Amniotic epithelial cell (primary cell): Measurements from ENCODE around the gene PCCA.
A peak's percentile ranks its signal among the peaks of the same experiment; 100 is the strongest.
"Not testable (repeated sequence)": the region's sequence is repeated elsewhere in the genome, so short reads cannot be mapped to it uniquely, and the experiment has no call there.

Experiments used
- DNase-seq: peaks from one replicate; pipeline ENCODE4 v3.0.0-alpha.2; 2010; ENCODE audit warnings: low read depth

PCCA gene

DNA sequence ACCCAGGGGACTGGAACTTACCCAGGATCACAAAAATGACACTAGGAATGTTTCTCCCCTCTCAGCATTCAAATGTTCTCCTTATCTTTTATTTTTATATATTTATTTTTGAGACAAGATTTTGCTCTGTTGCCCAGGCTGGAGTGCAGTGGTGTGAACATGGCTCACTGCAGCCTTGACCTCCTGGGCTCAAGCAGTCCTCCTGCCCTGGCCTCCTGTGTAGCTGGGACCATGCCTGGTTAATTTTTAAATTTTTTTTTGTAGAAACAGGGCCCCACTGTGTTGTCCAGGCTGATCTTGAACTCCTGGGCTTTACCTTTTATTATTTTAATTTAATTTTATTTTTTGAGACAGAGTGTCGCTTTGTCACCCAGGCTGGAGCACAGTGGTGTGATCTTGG is 108.2 kb downstream of the PCCA start:
- no peak for DNase-seq

- no peak for DNase-seq
These were observed 108.9 kb downstream of the PCCA start for GRCh38 chr13:100197591-100198365.

DNA sequence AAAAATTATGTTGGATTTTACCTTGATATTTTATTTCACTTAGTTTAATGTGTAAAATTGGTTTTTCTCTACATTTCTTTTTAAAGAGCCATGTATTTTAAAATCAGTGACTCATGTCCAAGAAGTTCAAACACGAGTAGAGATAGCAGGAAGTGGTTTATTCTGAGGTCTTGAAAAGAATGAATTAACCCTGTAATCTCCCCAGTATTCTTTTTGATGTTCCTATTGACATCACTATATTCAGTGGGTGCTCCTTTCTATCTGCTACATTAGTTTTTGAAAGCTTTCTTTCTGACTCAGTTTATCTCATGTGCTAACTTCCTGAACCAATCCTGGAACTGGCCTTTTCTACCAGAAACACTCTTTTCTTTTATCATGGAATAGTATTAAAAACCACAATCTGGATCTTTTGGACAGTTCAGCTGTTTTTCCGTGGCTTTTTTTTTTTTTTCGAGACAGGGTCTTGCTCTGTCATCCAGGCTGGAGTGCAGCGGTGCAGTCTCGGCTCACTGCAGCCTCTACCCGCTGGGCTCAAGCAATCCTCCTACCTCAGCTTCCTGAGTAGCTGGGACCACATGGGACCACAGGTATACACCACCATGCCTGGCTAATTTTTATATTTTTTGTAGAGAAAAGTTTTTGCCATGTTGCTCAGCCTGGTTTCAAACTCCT is 114.9 kb downstream of the PCCA start:
- peak; percentile 78 for DNase-seq

DNA sequence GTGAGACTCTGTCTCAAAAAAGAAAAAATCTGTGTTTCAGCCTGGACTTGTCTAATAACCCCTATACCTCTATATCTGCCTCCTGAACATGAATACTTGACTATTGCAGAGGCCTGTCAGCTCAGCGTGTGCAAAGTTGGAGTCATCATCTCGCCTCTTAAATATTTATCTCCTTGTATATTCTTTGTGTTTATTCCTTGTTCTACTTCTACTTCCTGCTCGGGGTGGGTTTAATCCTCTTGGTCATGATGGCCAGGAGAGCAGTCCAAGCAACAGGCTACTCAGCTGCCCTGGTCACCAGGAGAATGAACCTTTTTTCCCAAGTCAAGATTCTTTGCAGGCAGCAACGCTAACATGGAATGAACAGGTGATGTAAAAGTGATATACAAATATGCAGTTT is 119.1 kb downstream of the PCCA start:
- DNase-seq, result no peak

DNA sequence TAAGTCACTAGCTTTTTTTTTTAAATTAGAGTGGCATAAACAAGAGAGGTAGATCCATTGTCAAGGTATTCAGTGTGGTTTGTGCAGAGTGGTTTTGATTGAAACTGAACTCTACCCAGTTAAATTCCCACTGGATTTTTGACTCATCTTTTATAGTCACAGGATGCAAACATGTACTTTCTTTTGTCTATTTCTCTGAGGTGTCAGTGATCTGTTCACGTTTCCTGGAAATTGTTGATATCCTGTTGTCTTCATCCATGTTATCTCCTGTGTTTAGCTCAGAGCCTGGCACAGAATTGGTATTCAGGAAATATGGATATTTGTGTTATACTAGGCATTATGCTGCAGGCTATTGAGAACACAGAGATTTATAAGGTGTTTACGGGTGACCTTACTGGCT is 119.7 kb downstream of the PCCA start:
- no peak for DNase-seq

DNA sequence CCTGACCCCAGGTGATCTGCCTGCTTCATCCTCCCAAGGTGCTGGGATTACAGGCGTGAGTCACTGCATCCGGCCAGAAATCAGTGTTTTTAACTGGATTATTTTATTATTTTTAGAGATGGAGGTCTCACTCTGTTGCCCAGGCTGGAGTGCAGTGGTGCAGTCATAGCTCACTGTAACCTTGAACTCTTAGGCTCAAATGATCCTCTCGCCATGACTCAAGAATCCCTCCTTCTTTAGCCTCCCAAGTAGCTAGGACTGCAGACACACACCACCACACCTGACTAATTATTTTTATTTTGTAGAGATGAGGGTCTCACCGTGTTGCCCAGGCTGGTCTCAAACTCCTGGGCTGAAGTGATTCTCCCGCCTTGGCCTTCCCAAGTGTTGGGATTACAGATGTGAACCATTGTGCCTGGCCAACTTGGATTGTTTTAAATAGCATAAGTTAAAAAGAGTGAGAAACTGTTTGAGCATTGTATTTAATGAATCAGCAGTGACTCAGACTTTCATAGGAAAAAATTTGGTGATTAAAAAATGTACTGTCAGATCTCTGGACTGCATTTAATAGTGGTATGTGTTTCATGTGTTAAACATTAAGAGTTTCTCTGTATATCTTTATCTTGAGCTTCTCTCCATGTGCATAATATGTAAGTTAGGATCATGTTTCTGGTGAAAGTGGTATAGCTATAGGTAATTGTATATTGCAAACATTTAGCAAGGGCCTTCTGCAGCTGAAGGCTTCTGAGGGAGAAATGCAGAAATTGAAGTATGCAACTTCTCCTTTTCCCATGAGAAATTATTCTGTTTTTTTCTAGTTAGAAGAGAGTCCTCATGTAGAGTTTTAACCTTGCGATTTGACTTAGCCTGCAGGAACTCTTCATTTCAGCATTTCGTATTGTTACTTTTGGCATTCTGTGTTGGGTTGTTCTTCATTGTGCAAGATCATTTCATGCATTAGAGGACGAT is 121.2 kb downstream of the PCCA start:
- DNase-seq, result peak; percentile 42

DNA sequence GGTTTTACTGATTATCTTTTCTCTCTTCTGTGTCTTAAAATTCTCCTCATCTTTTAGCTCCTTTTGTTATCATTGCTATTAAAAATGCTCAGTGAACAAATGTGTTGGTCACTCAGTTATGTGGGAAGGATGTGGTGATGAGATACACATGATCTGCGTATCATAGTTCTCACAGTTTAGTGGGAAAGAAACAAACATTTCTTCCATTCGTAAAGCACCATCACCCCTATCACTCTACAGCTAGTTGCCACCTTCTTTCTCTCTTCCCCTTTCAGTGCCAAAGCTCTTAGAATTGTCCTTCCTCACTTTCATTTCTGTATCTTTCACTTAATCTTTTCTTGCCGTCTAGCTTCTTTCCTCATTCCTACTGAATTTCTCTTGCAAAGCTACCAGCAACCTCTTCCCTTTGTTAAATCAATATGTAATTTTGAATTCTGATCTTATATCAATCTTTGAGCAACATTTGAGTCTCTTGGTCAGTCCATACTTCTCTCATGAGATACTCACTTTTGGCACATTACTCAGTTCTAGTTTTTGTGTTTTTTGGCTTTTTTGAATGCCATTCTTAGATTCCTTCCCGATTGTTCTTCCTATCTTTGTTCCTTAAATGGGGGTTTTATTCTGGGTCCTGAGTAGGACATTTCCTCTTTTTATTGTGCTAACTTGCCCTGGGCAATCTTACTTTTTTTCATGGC is 122.3 kb downstream of the PCCA start:
- peak; percentile 44 for DNase-seq

DNA sequence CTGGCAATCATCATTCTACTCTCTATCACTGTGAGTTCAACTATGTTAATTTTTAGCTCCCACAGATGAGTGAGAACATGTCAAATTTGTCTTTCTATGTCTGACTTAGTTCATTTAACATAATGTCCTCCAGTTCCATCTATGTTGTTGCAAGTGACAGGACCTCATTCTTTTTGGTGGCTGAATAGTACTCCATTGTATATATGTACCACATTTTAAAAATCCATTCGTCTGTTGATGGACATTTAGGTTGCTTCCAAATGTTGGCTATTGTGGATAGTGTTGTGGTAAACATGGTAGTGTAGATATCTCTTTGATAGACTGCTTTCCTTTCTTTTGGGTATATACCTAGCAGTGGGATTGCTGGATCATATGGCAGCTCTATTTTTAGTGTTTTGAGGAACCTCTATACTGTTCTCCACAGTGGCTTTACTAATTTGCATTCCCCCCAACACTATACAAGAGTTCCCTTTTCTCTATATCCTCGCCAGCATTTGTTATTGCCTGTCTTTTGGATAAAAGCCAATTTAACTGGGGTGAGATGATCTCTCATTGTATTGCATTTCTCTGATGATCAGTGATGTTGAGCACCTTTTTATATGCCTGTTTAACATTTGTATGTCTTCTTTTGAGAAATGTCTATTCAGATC is 124.1 kb downstream of the PCCA start:
- DNase-seq, result no peak

DNA sequence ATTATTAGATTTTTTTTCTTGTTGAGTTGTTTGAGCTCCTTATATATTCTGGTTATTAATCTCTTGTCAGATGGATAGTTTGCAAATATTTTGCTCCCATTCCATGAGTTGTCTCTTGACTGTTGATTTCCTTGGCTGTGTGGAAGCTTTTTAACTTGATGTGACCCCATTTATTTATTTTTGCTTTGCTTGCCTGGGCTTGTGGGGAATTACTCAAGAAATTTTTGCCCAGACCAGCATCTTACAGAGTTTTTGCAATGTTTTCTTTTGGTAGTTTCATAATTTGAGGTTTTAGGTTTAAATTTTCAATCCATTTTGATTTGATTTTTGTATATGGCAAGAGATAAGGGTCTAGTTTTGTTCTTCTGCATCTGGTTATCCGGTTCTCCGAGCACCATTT is 124.7 kb downstream of the PCCA start:
- no peak for DNase-seq

DNA sequence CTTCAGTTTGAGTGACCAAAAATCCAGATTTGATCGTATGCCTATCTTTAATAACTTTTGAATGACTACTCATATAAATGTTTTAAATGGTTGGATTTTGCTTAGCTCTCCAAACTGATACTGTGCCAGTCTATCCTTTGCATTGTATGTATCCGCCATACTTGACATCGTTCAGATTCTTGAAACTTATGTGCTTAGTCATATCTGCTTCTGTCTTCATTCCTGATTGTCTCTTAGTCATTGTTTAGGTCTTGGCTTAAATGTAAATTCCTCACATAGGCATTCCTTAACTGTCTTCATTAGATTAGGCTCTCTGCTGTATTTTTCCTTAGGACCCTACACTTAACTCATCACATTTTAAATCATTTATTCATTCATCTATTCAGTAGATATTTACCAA is 126.0 kb downstream of the PCCA start:
- DNase-seq, result peak; percentile 86

GRCh38 chr13:100221166-100221565 is 132.3 kb downstream of the PCCA start:
- no peak for DNase-seq

GRCh38 chr13:100223966-100224530 is 135.2 kb downstream of the PCCA start:
- not testable (repeated sequence) for DNase-seq

DNA sequence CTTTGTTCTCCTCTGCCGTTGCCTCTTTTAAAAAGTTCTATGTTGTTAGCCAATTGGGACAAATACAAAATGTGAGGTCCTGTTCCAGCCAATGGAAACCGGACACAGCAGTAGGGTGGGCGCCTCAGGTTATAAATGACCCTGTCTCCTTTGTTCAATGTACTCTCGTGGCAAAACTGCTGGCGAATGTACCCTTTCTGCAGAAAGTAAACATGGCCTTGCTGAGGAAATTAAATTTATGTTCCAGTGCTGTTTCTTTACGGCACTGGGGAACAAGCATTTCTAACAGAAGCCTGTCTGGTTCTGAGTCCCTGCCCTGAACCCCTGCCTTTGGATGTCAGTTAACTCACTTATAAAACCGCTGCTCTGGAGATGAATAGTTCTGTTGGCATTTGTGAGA is 140.7 kb downstream of the PCCA start:
- DNase-seq, result no peak

DNA sequence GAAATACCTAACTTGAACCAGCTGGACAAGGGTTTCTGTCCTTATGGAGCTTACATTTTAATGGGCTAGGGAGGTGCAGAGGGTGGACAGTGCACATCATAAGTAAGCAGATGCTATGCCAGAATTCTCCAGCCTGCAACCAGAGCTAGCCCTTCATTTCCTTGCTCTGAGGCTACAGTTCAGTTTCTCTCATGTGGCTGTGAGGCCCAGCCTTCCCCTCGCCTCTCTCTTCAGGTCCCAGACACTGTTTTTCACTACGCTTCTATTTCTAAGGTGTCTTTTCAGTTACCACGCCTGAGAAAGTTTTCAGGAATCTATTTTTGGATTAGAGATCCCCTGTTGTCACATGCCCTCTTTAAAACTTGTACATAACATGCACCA is 141.9 kb downstream of the PCCA start:
- DNase-seq, result no peak

DNA sequence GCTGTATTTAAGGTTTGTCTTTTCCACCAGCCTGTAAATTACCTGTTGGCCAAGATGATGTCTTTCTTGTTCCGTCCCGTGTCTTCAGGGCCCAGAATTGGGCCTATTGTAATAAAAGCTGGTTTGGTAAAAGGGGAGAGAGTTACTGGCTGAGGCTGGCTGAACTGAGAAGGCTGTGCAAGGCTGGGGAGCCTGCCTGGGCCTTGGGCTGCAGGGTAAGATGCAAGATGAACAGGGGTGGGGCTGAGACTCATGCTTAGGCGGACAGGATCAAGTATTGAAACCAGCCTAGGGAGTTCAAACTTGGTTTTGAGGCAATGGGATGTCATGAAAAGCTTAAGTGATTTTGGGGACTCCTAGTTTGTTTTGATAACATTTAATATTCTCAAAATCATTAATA is 142.3 kb downstream of the PCCA start:
- no peak for DNase-seq

DNA sequence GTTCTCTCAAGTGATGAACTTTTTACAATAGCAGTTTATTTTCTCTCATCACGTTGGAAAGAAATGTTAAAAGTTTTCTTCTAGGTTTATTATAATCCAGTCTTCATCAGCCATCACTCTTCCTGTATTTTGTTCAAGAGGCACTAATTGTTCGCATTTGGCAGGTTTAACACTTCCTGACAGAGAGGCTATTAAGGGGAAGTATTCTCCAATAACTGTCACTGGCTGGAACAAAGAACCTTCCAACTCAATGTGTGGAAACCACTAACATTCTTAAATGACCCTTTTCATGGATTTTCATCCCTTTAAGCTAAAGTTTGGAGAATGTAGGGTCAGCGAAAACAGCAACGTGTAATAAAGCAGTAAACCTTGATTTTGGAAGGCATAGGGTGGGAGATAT is 145.1 kb downstream of the PCCA start:
- DNase-seq, result no peak

DNA sequence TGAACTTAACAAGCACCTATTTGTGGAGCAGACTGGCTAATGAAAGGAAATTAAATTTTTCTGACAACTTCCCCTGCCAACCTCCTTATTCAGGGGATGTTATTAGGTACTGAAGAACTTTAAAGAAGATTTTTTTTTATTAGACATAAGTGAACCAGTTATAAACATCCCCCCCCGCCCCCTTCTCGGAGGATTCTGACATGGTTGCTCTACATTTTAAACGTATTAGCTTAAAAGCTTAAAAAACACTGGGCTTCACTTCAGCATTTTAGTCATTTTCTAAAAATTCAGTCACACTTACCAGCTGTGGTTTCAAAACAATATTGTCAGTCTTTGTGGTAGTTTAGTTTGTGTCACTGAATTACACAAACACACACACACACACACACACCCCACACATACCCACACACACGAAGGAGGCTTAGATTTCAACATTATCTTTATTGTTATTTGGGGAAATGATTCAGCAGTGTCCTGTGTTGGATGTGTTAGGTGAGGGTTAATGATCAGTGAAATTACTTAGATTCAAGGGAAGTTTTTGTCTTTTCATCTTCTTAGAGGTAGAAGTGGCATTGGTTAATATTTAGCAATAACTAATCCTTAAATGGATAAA is 145.7 kb downstream of the PCCA start:
- peak; percentile 11 for DNase-seq

DNA sequence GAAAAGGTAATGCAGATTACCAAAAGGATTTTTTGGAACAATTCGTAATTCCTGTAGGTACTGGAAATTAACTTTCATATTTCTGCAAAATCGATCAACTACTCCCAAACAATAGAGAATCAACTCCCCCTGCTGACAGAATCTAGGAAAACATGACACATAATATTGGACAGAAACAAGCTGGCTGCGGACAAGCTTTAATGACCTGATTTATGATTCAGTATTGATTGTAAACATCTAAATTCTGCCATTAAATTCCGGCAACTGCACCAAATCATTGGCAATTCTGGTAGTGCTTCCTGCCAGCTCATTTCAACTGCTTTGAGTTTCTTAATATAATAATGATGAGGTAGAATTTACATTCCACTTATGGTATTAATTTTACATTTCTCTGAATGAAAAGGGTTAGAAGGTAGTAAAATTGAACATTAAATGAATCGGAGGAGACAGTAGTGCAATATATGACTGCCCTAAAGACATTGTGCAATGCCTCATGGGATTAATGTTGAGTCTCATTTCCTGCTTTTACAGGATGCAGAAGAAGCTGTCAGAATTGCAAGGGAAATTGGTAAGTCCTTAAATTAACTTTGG is 146.5 kb downstream of the PCCA start:
- peak; percentile 38 for DNase-seq

- DNase-seq, result no peak
These were observed 151.4 kb downstream of the PCCA start for GRCh38 chr13:100240109-100240779.

DNA sequence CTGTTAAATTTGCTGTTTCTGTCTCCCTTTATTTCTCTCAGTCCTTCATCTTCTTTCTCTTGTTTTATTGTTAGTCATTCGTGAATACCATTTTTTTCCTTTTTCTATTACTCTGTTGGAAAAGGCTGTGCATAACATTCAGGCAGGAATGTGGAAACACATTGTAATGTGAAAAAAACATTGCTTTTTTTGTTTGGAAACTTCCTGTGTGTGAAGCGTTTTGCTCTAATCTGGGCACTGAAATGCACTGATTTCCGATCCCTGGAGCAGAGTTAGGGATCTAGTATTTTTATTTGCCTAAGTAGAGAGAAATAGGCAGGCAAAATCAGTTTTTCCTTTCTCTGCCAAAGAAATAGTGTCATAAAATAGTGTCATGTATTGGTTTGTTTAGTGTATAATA is 155.5 kb downstream of the PCCA start:
- no peak for DNase-seq
